ENCODE results near the gene CNTF. TPM values are rescaled to one million over a fixed set of nuclear protein-coding genes. Genes with fewer than 3 reads are reported as not detected.
A peak's percentile ranks its signal among the peaks of the same experiment; 100 is the strongest.

The CNTF gene
- total RNA-seq, 3 donors from 2014 or later: 0.59 to 1.6 (median 0.66) TPM

- Histone ChIP-seq H3K27ac (peak overlapping the region; percentile 98 to 100), H3K27me3 (no peaks in the 10 kb centered on the region), H3K9me3 (no peaks in the 10 kb centered on the region), H3K4me3 (peak overlapping the region; percentile 73 to 90 (median 90)), H3K36me3 (no peaks in the 10 kb centered on the region), H3K4me1 (peaks cover 0 to 27% of the 10 kb centered on the region in 2 donors)
- intact Hi-C loops (cut with DNase I; ENCODE audit: low total_unique reads): loop anchor here (5.0 kb wide), 1 partner anchor 993 kb away; no protein-coding TSS in a partner anchor
- DNase-seq (ENCODE audit: low spot score in 2 of 2): peak; percentile 89 to 91
- TF ChIP-seq POLR2AphosphoS5 (IDR thresholded peaks at IDR 0.05) (peak; percentile 95 to 99 (median 98)), POLR2A (IDR thresholded peaks at IDR 0.05) (peak; percentile 78), CTCF (IDR thresholded peaks at IDR 0.05) (peak; percentile 78 to 97 (median 80))
Measured at GRCh38 chr11:58579192-58580129, 43.0 kb upstream of the CNTF start.

- no peaks in the 10 kb centered on the region for H3K36me3 ChIP-seq
- H3K4me3 ChIP-seq: peak overlapping the region; percentile 73 to 90 (median 90)
- no peak for TF ChIP-seq POLR2AphosphoS5 (IDR thresholded peaks at IDR 0.05)
- no peak for TF ChIP-seq CTCF (IDR thresholded peaks at IDR 0.05)
- no peak for TF ChIP-seq POLR2A (IDR thresholded peaks at IDR 0.05)
- H3K4me1 ChIP-seq: peaks cover 0 to 27% of the 10 kb centered on the region in 2 donors
- intact Hi-C loops (cut with DNase I; ENCODE audit: low total_unique reads): no loop called here
- no peaks in the 10 kb centered on the region for H3K9me3 ChIP-seq
- peak overlapping the region; percentile 26 to 98 for H3K27ac ChIP-seq
- H3K27me3 ChIP-seq: no peaks in the 10 kb centered on the region
- no peak for DNase-seq (ENCODE audit: low spot score in 2 of 2)
Measured at GRCh38 chr11:58580311-58580710, 42.2 kb upstream of the CNTF start.

- intact Hi-C loops (cut with DNase I; ENCODE audit: low total_unique reads): no loop called here
Measured at GRCh38 chr11:58582437-58582836, 40.0 kb upstream of the CNTF start.

GRCh38 chr11:58586998-58587397 lies 35.5 kb upstream of the CNTF start:
- no peak for DNase-seq (ENCODE audit: low spot score in 2 of 2)
- Histone ChIP-seq H3K4me3 (no peak overlapping the region), H3K4me1 (peaks cover 0 to 8% of the 10 kb centered on the region in 2 donors), H3K27me3 (no peaks in the 10 kb centered on the region), H3K36me3 (no peaks in the 10 kb centered on the region), H3K27ac (no peak overlapping the region), H3K9me3 (no peaks in the 10 kb centered on the region)
- intact Hi-C loops (cut with DNase I; ENCODE audit: low total_unique reads): no loop called here
- TF ChIP-seq CTCF (IDR thresholded peaks at IDR 0.05) (no peak), POLR2A (IDR thresholded peaks at IDR 0.05) (no peak), POLR2AphosphoS5 (IDR thresholded peaks at IDR 0.05) (no peak)

More at GRCh38 chr11:58582437-58582836, 40.0 kb upstream of the CNTF start:
- H3K27me3 ChIP-seq: no peaks in the 10 kb centered on the region
- H3K27ac ChIP-seq: no peak overlapping the region
- H3K36me3 ChIP-seq: no peaks in the 10 kb centered on the region
- H3K4me3 ChIP-seq: no peak overlapping the region
- peaks cover 0 to 12% of the 10 kb centered on the region in 2 donors for H3K4me1 ChIP-seq
- TF ChIP-seq POLR2A (IDR thresholded peaks at IDR 0.05): no peak
- no peak for TF ChIP-seq POLR2AphosphoS5 (IDR thresholded peaks at IDR 0.05)
- no peak for TF ChIP-seq CTCF (IDR thresholded peaks at IDR 0.05)
- no peaks in the 10 kb centered on the region for H3K9me3 ChIP-seq
- no peak for DNase-seq (ENCODE audit: low spot score in 2 of 2)

GRCh38 chr11:58591659-58592058 lies 30.8 kb upstream of the CNTF start:
- Histone ChIP-seq H3K27me3 (no peaks in the 10 kb centered on the region), H3K27ac (no peak overlapping the region), H3K9me3 (no peaks in the 10 kb centered on the region), H3K36me3 (no peaks in the 10 kb centered on the region), H3K4me1 (no peaks in the 10 kb centered on the region), H3K4me3 (no peak overlapping the region)
- intact Hi-C loops (cut with DNase I; ENCODE audit: low total_unique reads): no loop called here
- TF ChIP-seq CTCF (IDR thresholded peaks at IDR 0.05): no peak
- TF ChIP-seq POLR2AphosphoS5 (IDR thresholded peaks at IDR 0.05): no peak
- TF ChIP-seq POLR2A (IDR thresholded peaks at IDR 0.05): no peak
- no peak for DNase-seq (ENCODE audit: low spot score in 2 of 2)
